Kidney (tissue), 14 donors: Measurements from ENCODE around the gene NRIP3. TPM values are rescaled to one million over a fixed set of nuclear protein-coding genes. Genes with fewer than 3 reads are reported as not detected.

ENCODE experiments used
- DNase-seq, 5 donors: peaks; one replicate each; pipeline ENCODE4 v3.0.0-alpha.2; 2013 to 2020
- FAIRE-seq: peaks from 2 replicates; lab custom pipeline; 2012; peaks lifted over from hg19 to GRCh38; lab: Jason Lieb, UNC
- H3K27ac ChIP-seq, 2 donors: one replicate each; pipeline ENCODE4 v1.7.0; 2013; ENCODE audit warnings: low read depth in 2 of 2, low read length in 2 of 2, inconsistent platforms in 1 of 2
- H3K27me3 ChIP-seq: one replicate; pipeline ENCODE4 v1.7.1; 2013; ENCODE audit warnings: low read length, inconsistent platforms; ENCODE audit not compliant: control insufficient read depth, insufficient read depth
- H3K36me3 ChIP-seq, 3 donors: one replicate each; pipeline versions ENCODE4 v1.7.0 to v1.7.1; 2013; ENCODE audit warnings: low read length in 3 of 3, control low read depth in 1 of 3, inconsistent platforms in 1 of 3; ENCODE audit not compliant: insufficient read depth in 3 of 3, control insufficient read depth in 2 of 3
- H3K4me1 ChIP-seq, 3 donors: one replicate each; pipeline versions ENCODE4 v1.7.0 to v1.7.1; 2013; ENCODE audit warnings: low read length in 3 of 3, inconsistent platforms in 1 of 3, low read depth in 1 of 3; ENCODE audit not compliant: control insufficient read depth in 2 of 3, insufficient read depth in 2 of 3
- H3K4me3 ChIP-seq, 3 donors: one replicate each; pipeline versions ENCODE4 v1.7.0 to v1.8.1; 2013; ENCODE audit warnings: low read length in 3 of 3, control low read depth in 1 of 3, inconsistent platforms in 1 of 3
- H3K9ac ChIP-seq, 3 donors: one replicate each; pipeline versions ENCODE4 v1.7.0 to v1.7.1; 2013; ENCODE audit warnings: low read length in 3 of 3, control low read depth in 1 of 3, inconsistent platforms in 1 of 3
- H3K9me3 ChIP-seq, 3 donors: one replicate each; pipeline versions ENCODE4 v1.7.0 to v1.7.1; 2013; ENCODE audit warnings: low read length in 3 of 3, control low read depth in 1 of 3, inconsistent platforms in 1 of 3; ENCODE audit not compliant: control insufficient read depth in 2 of 3, insufficient read depth in 1 of 3
- intact Hi-C: fragments of 100-400 bp; cut with DNase I; formaldehyde crosslinking; loops from one replicate; pipeline ENCODE4 v1.11.1; 2022
- polyA plus RNA-seq: library from polyadenylated mRNA; stranded (reverse); fragments of 350-450 nt; fragmentation: Illumina TruSeq; extraction: RNeasy Lipid Tissue Mini Kit (QIAGEN cat#74804); gene quantifications from one replicate; pipeline ENCODE4 v1.2.3, GENCODE V29; 2014; ENCODE audit warnings: low read depth, low replicate concordance; ENCODE audit not compliant: insufficient read depth
- total RNA-seq: library from RNA; stranded (reverse); fragmentation: NEBNext Ultra II Directional; extraction: Animal tissue kit (Norgen Biotek cat#: 25700); gene quantifications from one replicate; pipeline ENCODE4 v1.2.1, GENCODE V29; 2021
- TF ChIP-seq, protein P1 (sequence below): IDR thresholded peaks from 3 replicates; pipeline ENCODE4 v1.5.1; 2012; ENCODE audit warnings: mild to moderate bottlenecking, moderate library complexity, borderline replicate concordance; ENCODE audit not compliant: insufficient read depth; ENCODE audit errors: extremely low read depth
- donor health status: control.
- donor health status: control.
- donor health status: control.
- donor health status: control.
- donor health status: control.
- donor health status: DM: yes; HTN: yes; CAD: no.
- donor health status: Normal renal cell carcinoma (clear cell type).

NRIP3 gene
- total and polyA plus RNA-seq, 2 donors from 2014 or later = 1.1 to 1.6 TPM

DNA sequence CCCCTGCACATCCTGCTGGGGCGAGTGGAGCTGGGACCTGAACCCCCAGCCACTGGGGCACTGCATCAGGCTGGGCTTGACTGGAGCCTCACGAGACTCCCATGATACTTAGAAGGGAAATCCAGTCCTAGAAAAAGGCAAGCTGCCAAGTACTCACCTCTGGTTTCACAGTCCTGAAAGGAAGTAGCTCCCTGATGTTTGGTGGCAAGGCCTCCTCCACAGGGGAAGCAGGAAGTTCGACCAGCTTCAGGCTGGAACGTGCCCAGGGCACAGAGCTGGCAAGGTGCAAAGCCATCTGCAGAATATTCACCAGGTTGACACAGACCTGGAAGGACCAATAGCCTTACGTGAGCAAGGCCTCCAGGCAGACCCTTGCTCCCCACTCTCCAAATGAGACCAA, 26.8 kb upstream of the NRIP3 start:
- FAIRE-seq (no peak), DNase-seq (no peak)
- no peaks in the 10 kb centered on the region for H3K4me1 ChIP-seq
- no peaks in the 10 kb centered on the region for H3K36me3 ChIP-seq
- no peak overlapping the region for H3K4me3 ChIP-seq
- no peaks in the 10 kb centered on the region for H3K9me3 ChIP-seq
- TF ChIP-seq, protein P1, sequence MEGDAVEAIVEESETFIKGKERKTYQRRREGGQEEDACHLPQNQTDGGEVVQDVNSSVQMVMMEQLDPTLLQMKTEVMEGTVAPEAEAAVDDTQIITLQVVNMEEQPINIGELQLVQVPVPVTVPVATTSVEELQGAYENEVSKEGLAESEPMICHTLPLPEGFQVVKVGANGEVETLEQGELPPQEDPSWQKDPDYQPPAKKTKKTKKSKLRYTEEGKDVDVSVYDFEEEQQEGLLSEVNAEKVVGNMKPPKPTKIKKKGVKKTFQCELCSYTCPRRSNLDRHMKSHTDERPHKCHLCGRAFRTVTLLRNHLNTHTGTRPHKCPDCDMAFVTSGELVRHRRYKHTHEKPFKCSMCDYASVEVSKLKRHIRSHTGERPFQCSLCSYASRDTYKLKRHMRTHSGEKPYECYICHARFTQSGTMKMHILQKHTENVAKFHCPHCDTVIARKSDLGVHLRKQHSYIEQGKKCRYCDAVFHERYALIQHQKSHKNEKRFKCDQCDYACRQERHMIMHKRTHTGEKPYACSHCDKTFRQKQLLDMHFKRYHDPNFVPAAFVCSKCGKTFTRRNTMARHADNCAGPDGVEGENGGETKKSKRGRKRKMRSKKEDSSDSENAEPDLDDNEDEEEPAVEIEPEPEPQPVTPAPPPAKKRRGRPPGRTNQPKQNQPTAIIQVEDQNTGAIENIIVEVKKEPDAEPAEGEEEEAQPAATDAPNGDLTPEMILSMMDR = no peak
- no peak overlapping the region for H3K27ac ChIP-seq
- intact Hi-C loops = no loop called here
- no peak overlapping the region for H3K9ac ChIP-seq
- no peaks in the 10 kb centered on the region for H3K27me3 ChIP-seq

DNA sequence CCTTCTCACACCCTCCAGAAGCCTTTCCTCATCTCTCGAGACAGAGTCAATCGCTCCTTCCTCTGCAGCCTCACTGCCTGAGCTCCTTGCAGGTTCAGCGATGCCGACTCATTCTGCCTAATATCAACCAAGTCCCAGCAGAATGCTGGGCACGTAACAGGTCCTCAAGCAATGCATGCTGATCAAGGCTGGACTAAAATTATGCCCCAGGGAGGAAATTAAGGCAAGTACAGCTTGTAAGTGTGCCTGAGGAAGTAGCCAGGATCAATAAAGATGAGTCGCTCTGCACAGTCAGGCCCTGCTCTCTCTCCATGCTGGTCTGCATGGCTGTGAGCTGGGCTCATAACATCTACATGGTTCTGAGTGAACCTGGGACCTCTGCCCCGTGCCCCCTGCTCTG, 25.6 kb upstream of the NRIP3 start:
- TF ChIP-seq, protein P1 = no peak
- intact Hi-C loops = no loop called here
- H3K9me3 ChIP-seq = no peaks in the 10 kb centered on the region
- no peak overlapping the region for H3K4me3 ChIP-seq
- DNase-seq (no peak), FAIRE-seq (no peak)
- H3K9ac ChIP-seq = no peak overlapping the region
- H3K27me3 ChIP-seq = no peaks in the 10 kb centered on the region
- no peaks in the 10 kb centered on the region for H3K36me3 ChIP-seq
- no peaks in the 10 kb centered on the region for H3K4me1 ChIP-seq
- no peak overlapping the region for H3K27ac ChIP-seq

DNA sequence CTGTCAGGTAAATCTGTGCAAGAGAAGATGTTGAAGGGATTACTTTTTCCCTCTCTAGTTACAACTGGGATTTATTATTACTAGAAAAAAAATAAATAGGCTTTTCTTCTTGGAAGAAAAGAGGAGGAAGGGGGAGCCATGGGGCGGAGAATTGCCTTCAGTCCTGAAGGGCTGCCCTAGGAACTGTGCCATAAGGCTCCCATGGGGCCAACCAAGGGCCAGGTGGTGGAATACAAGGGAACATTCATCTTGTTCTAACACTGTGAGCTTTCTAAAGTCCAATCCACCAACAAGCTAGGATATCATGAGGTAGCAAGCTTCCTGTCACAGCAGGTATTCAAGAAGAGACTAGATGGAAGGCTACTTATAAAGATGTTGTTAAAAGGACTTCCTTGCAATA, 24.8 kb upstream of the NRIP3 start:
- intact Hi-C loops = no loop called here
- H3K9me3 ChIP-seq = no peaks in the 10 kb centered on the region

More for the DNA sequence above, 24.8 kb upstream of the NRIP3 start:
- Histone ChIP-seq H3K9ac (no peak overlapping the region), H3K27me3 (no peaks in the 10 kb centered on the region), H3K27ac (no peak overlapping the region), H3K36me3 (no peaks in the 10 kb centered on the region), H3K4me1 (no peaks in the 10 kb centered on the region), H3K4me3 (no peak overlapping the region)
- TF ChIP-seq, protein P1 = no peak
- DNase-seq = peak in 1 of 5 donors; percentile 22
- FAIRE-seq = no peak
